ENCODE data around the gene SLC4A2.
"Not testable (repeated sequence)": the region's sequence is repeated elsewhere in the genome, so short reads cannot be mapped to it uniquely, and the experiment has no call there.

The SLC4A2 gene

GRCh38 chr7:151025924-151026671, 33.3 kb upstream of the SLC4A2 start:
- no peak overlapping the region for H3K9ac ChIP-seq (ENCODE audit: low read length in 2 of 2)
- no peak overlapping the region for H3K4me3 ChIP-seq (ENCODE audit: low read length in 2 of 2)
- no peaks in the 10 kb centered on the region for H3K27me3 ChIP-seq (ENCODE audit: control insufficient read depth in 1 of 2, insufficient read depth in 2 of 2, low read length in 2 of 2)
- no peaks in the 10 kb centered on the region for H3K36me3 ChIP-seq (ENCODE audit: control insufficient read depth in 2 of 2, insufficient read depth in 2 of 2, low read length in 2 of 2)
- peaks cover 14% of the 10 kb centered on the region for H3K4me1 ChIP-seq (ENCODE audit: control insufficient read depth, insufficient read depth, low read length)
- H3K9me3 ChIP-seq (ENCODE audit: control insufficient read depth in 2 of 2, low read length in 2 of 2), result no peaks in the 10 kb centered on the region
- H3K27ac ChIP-seq (ENCODE audit: low read length), result no peak overlapping the region

DNA sequence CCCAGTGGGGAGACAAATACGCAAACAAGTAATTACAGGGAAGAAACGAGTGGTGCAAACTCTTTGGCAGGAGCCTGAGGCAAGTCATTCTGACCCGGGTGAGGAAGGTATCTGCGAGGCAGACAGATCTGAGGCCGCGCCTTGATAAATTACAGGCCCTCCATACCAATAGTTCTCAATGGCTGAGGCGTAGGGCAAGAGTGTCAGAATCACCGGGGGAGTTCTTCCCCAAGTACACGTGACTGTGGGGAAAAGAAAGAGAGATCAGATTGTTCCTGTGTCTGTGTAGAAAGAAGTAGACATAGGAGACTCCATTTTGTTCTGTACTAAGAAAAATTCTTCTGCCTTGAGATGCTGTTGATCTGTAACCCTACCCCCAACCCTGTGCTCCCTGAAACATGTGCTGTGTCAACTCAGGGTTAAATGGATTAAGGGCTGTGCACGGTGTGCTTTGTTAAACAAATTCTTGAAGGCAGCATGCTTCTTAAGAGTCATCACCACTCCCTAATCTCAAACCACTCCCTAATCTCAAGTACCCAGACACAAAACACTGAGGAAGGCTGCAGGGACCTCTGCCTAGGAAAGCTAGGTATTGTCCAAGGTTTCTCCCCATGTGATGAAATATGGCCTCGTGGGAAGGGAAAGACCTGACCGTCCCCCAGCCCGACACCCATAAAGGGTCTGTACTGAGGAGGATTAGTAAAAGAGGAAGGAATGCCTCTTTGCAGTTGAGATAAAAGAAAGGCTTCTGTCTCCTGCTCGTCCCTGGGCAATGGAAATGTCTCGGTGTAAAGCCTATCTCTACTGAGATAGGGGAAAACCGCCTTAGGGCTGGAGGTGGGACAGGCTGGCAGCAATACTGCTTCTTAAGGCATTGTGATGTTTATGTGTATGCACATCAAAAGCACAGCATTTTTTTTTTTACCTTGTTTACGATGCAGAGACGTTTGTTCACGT, 32.3 kb upstream of the SLC4A2 start:
- H3K27me3 ChIP-seq (ENCODE audit: control insufficient read depth in 1 of 2, insufficient read depth in 2 of 2, low read length in 2 of 2); H3K9ac ChIP-seq (ENCODE audit: low read length in 2 of 2); H3K36me3 ChIP-seq (ENCODE audit: control insufficient read depth in 2 of 2, insufficient read depth in 2 of 2, low read length in 2 of 2); H3K9me3 ChIP-seq (ENCODE audit: control insufficient read depth in 2 of 2, low read length in 2 of 2); H3K27ac ChIP-seq (ENCODE audit: low read length): not testable (repeated sequence)
- H3K4me1 ChIP-seq (ENCODE audit: control insufficient read depth, insufficient read depth, low read length), result peaks cover 14% of the 10 kb centered on the region
- H3K4me3 ChIP-seq (ENCODE audit: low read length in 2 of 2), result peak overlapping the region; percentile 78 to 96

DNA sequence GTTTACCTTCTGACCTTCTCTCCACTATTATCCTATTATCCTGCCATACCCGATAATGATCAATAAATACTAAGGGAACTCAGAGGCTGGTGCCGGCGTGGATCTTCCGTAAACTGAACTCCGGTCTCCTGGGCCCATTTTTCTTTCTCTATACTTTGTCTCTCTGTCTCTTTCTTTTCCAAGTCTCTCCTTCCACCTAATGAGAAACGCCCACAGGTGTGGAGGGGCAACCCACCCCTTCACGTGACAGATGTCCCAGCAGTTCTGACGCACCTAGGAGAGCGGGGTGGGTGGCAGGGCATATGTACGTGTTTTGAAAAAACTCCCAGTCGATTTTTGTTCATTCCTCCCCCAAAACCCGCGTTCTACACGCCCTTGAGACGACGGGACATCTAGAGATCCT, 31.7 kb upstream of the SLC4A2 start:
- not testable (repeated sequence) for H3K27me3 ChIP-seq (ENCODE audit: control insufficient read depth in 1 of 2, insufficient read depth in 2 of 2, low read length in 2 of 2); H3K36me3 ChIP-seq (ENCODE audit: control insufficient read depth in 2 of 2, insufficient read depth in 2 of 2, low read length in 2 of 2); H3K9me3 ChIP-seq (ENCODE audit: control insufficient read depth in 2 of 2, low read length in 2 of 2)
- Histone ChIP-seq H3K4me1 (ENCODE audit: control insufficient read depth, insufficient read depth, low read length) (peaks cover 14% of the 10 kb centered on the region), H3K9ac (ENCODE audit: low read length in 2 of 2) (peak overlapping the region; percentile 62 to 77), H3K4me3 (ENCODE audit: low read length in 2 of 2) (peak overlapping the region; percentile 78 to 96), H3K27ac (ENCODE audit: low read length) (peak overlapping the region; percentile 76)

GRCh38 chr7:151028131-151028947, 31.1 kb upstream of the SLC4A2 start, which contains the start of gene ABCB8:
Gene ABCB8, plus strand, starts transcription at chr7:151028450. Its CDS starts 66 bp downstream, at chr7:151028516.
- Histone ChIP-seq H3K27me3 (ENCODE audit: control insufficient read depth in 1 of 2, insufficient read depth in 2 of 2, low read length in 2 of 2) (no peaks in the 10 kb centered on the region), H3K36me3 (ENCODE audit: control insufficient read depth in 2 of 2, insufficient read depth in 2 of 2, low read length in 2 of 2) (peaks cover 0 to 2% of the 10 kb centered on the region in 2 donors), H3K9ac (ENCODE audit: low read length in 2 of 2) (peak within 1 kb of the TSS; percentile 75 to 77), H3K4me1 (ENCODE audit: control insufficient read depth, insufficient read depth, low read length) (peaks cover 14% of the 10 kb centered on the region), H3K4me3 (ENCODE audit: low read length in 2 of 2) (peak within 1 kb of the TSS; percentile 78 to 96), H3K27ac (ENCODE audit: low read length) (peak within 1 kb of the TSS; percentile 76), H3K9me3 (ENCODE audit: control insufficient read depth in 2 of 2, low read length in 2 of 2) (no peaks in the 10 kb centered on the region)

DNA sequence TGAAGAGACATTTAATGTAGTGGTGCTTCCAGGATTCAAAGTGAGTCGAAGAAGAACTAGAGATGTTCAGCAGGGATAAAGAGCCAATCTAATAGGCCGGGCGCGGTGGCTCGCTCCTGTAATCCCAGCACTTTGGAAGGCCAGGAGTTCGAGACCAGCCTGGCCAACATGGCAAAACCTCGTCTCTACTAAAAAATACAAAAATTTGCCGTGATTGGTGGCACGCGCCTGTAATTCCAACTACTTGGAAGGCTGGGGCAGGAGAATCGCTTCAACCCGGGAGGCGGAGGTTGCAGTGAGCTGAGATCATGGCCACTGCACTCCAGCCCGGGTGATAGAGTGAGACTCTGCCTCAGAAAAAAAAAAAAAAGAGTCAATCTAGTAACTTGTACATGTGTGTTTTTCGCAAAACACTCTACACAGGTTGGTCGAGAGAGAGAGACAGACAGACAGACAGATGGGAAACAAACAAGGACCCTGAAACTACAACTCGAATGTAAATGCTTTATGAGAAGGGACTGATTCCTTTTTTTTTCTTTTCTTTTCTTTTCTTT, 30.4 kb upstream of the SLC4A2 start:
- H3K4me1 ChIP-seq (ENCODE audit: control insufficient read depth, insufficient read depth, low read length), result peaks cover 14% of the 10 kb centered on the region
- H3K27ac ChIP-seq (ENCODE audit: low read length), result peak overlapping the region; percentile 76
- peaks cover 0 to 2% of the 10 kb centered on the region in 2 donors for H3K36me3 ChIP-seq (ENCODE audit: control insufficient read depth in 2 of 2, insufficient read depth in 2 of 2, low read length in 2 of 2)
- H3K4me3 ChIP-seq (ENCODE audit: low read length in 2 of 2), result peak overlapping the region; percentile 78 to 96
- peak overlapping the region; percentile 75 to 77 for H3K9ac ChIP-seq (ENCODE audit: low read length in 2 of 2)
- H3K9me3 ChIP-seq (ENCODE audit: control insufficient read depth in 2 of 2, low read length in 2 of 2), result no peaks in the 10 kb centered on the region
- H3K27me3 ChIP-seq (ENCODE audit: control insufficient read depth in 1 of 2, insufficient read depth in 2 of 2, low read length in 2 of 2), result no peaks in the 10 kb centered on the region

DNA sequence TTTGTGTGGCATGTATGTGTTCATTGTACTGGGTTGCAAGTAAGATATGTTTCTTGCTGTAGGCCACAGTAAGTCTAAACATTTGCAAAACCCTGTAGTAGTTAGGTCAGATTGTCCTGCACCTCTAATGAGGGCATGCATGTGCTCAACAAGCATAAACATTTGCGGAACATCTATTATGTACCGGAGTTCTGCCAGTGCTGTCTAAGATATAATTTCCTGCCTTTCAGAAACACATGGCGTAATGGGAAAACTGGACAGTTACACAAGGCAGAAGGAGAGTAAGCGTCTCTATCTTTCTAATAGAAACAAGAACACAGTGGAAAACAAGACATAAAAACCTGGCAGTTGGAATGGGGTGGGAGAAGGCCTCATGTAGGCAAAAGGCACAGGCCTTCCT, 28.4 kb upstream of the SLC4A2 start:
- H3K9me3 ChIP-seq (ENCODE audit: control insufficient read depth in 2 of 2, low read length in 2 of 2), result no peaks in the 10 kb centered on the region
- H3K9ac ChIP-seq (ENCODE audit: low read length in 2 of 2), result no peak overlapping the region
- H3K4me1 ChIP-seq (ENCODE audit: control insufficient read depth, insufficient read depth, low read length), result peaks cover 14% of the 10 kb centered on the region
- H3K36me3 ChIP-seq (ENCODE audit: control insufficient read depth in 2 of 2, insufficient read depth in 2 of 2, low read length in 2 of 2), result peaks cover 11 to 15% of the 10 kb centered on the region in 2 donors
- peak overlapping the region; percentile 33 for H3K27ac ChIP-seq (ENCODE audit: low read length)
- no peaks in the 10 kb centered on the region for H3K27me3 ChIP-seq (ENCODE audit: control insufficient read depth in 1 of 2, insufficient read depth in 2 of 2, low read length in 2 of 2)
- no peak overlapping the region for H3K4me3 ChIP-seq (ENCODE audit: low read length in 2 of 2)

DNA sequence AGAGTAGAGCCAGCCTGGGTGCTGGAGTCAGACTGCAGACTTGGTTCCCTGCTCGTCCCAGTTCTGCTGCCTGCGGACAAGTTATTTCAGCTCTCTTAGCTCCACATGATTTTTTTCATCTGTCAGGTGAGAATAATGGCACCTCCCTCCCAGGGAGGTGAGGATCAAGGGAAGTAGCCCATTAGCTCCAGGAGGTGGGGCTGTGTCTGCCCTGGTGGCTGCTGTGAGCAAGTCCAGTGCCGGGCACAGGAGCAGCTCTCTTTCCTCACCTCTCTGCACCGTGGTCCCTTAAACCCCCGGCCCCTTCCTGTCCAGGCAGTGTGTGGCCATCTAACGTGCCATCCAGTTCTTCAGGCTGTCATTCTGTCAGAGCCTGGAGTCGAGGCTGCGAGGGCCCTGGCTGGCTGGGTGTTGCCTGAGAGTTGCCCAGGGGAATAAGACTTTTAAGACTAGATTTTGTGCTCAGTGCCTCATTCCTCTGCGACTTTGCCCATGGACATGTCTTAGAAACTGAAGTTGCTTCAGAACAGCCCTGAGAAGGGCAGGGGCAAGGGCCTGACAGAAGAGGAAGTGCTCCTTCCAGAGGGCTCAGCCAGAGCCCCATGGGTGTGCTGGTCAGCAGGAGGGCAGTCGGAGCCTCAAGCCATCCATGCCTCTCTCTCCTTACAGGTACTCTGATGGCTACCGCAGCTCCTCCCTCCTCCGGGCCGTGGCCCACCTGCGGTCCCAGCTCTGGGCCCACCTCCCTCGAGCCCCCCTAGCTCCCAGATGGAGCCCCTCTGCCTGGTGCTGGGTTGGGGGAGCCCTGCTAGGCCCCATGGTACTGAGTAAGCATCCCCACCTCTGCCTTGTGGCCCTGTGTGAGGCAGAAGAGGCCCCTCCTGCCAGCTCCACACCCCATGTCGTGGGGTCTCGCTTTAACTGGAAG, 26.2 kb upstream of the SLC4A2 start:
- peaks cover 9% of the 10 kb centered on the region for H3K4me1 ChIP-seq (ENCODE audit: control insufficient read depth, insufficient read depth, low read length)
- H3K9me3 ChIP-seq (ENCODE audit: control insufficient read depth in 2 of 2, low read length in 2 of 2), result no peaks in the 10 kb centered on the region
- peaks cover 18 to 24% of the 10 kb centered on the region in 2 donors for H3K36me3 ChIP-seq (ENCODE audit: control insufficient read depth in 2 of 2, insufficient read depth in 2 of 2, low read length in 2 of 2)
- no peak overlapping the region for H3K4me3 ChIP-seq (ENCODE audit: low read length in 2 of 2)
- H3K9ac ChIP-seq (ENCODE audit: low read length in 2 of 2), result no peak overlapping the region
- H3K27me3 ChIP-seq (ENCODE audit: control insufficient read depth in 1 of 2, insufficient read depth in 2 of 2, low read length in 2 of 2), result no peaks in the 10 kb centered on the region
- H3K27ac ChIP-seq (ENCODE audit: low read length), result no peak overlapping the region

DNA sequence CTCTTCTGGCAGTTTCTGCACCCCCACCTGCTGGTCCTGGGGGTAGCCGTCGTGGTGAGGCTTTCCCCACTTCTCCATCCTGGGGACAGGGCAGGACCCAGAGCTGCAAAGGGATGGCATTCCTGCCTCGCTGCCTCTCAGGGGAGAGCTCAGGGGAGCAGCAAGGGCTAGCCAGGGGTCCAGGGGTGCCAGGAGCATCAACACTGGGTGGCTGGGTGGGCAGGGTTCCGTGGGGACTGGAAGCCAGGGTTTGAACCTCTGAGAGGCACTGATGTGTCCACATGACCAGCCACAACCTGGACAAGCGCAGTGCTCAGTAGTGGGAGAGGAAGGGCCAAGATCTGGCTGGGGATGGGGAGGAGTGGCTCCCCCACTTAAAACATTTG, 25.5 kb upstream of the SLC4A2 start:
- Histone ChIP-seq H3K9ac (ENCODE audit: low read length in 2 of 2) (no peak overlapping the region), H3K9me3 (ENCODE audit: control insufficient read depth in 2 of 2, low read length in 2 of 2) (no peaks in the 10 kb centered on the region), H3K4me3 (ENCODE audit: low read length in 2 of 2) (no peak overlapping the region), H3K4me1 (ENCODE audit: control insufficient read depth, insufficient read depth, low read length) (peaks cover 9% of the 10 kb centered on the region), H3K36me3 (ENCODE audit: control insufficient read depth in 2 of 2, insufficient read depth in 2 of 2, low read length in 2 of 2) (peaks cover 18 to 24% of the 10 kb centered on the region in 2 donors), H3K27ac (ENCODE audit: low read length) (no peak overlapping the region), H3K27me3 (ENCODE audit: control insufficient read depth in 1 of 2, insufficient read depth in 2 of 2, low read length in 2 of 2) (no peaks in the 10 kb centered on the region)

DNA sequence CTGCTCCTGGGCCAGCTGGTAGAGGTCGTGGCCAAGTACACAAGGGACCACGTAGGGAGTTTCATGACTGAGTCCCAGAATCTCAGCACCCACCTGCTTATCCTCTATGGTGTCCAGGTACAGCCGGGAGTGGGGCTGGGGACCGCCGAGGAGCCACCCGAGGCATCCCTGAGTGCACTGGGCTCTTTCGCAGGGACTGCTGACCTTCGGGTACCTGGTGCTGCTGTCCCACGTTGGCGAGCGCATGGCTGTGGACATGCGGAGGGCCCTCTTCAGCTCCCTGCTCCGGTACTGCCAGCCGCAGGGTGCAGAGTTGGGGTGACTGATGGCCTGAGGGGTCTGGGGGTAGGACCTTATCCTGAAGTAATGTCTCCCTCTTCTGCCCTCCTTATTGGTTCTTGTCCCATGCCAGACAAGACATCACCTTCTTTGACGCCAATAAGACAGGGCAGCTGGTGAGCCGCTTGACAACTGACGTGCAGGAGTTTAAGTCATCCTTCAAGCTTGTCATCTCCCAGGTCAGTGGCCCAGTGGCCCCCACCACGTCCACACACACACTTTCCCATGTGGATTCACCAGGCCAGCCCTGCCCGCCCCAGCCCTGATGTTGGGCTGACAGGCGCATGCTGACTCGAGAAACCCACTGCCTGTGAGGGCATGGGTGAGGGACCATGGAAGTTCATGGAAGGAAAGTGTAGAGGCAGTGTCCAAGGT, 24.9 kb upstream of the SLC4A2 start:
- H3K36me3 ChIP-seq (ENCODE audit: control insufficient read depth in 2 of 2, insufficient read depth in 2 of 2, low read length in 2 of 2), result peaks cover 18 to 24% of the 10 kb centered on the region in 2 donors
- no peaks in the 10 kb centered on the region for H3K9me3 ChIP-seq (ENCODE audit: control insufficient read depth in 2 of 2, low read length in 2 of 2)
- no peak overlapping the region for H3K9ac ChIP-seq (ENCODE audit: low read length in 2 of 2)
- peaks cover 10% of the 10 kb centered on the region for H3K4me1 ChIP-seq (ENCODE audit: control insufficient read depth, insufficient read depth, low read length)
- no peak overlapping the region for H3K4me3 ChIP-seq (ENCODE audit: low read length in 2 of 2)
- no peak overlapping the region for H3K27ac ChIP-seq (ENCODE audit: low read length)
- no peaks in the 10 kb centered on the region for H3K27me3 ChIP-seq (ENCODE audit: control insufficient read depth in 1 of 2, insufficient read depth in 2 of 2, low read length in 2 of 2)
